Memory B cell (primary cell): ENCODE data around the gene SRGAP2B.
"Not testable (repeated sequence)": the region's sequence is repeated elsewhere in the genome, so short reads cannot be mapped to it uniquely, and the experiment has no call there.

Experiments used
- ATAC-seq: fragments of 150-1000 bp; cut with Tn5 transposase; 2 replicates; pipeline ENCODE4 v1.10.0; 2021; ENCODE audit warnings: low read depth, mild to moderate bottlenecking, moderate library complexity
- DNase-seq, 2 donors: peaks; one replicate each; pipeline ENCODE4 v3.0.0; 2022; ENCODE audit warnings: low spot score in 2 of 2
- H3K27ac Mint-ChIP-seq: one replicate; pipeline ENCODE4 v1.8.0; 2022; ENCODE audit warnings: mild to moderate bottlenecking, moderate library complexity, mixed read lengths
- H3K27me3 Mint-ChIP-seq: one replicate; pipeline ENCODE4 v1.8.0; 2022; ENCODE audit warnings: mixed read lengths
- H3K36me3 Mint-ChIP-seq: one replicate; pipeline ENCODE4 v1.8.0; 2022; ENCODE audit warnings: mild to moderate bottlenecking, mixed read lengths
- H3K4me1 Mint-ChIP-seq: one replicate; pipeline ENCODE4 v1.8.0; 2022; ENCODE audit warnings: mixed read lengths
- H3K4me3 Mint-ChIP-seq: one replicate; pipeline ENCODE4 v1.8.0; 2022; ENCODE audit warnings: mild to moderate bottlenecking, moderate library complexity, mixed read lengths
- H3K9me3 Mint-ChIP-seq: one replicate; pipeline ENCODE4 v1.8.0; 2022; ENCODE audit warnings: mixed read lengths

Gene SRGAP2B

DNA sequence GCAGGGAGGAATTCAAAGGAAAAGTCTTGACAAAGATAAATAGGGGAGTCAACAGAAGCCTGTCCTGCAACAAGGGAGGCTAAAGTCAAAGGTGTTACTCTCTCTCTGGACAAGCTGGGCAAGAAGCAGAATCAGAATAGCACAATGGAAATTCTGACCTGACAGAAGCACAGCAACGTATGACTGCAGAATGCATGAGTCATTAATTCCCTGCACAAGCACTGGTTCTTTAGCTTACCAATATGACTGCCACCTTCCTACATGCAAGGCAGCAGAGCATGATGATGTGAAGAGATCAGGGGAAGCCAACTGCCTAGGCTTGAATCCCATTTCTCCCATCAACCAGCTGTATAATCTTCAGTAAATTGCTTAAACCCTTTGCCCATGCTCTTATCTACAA is 153.4 kb downstream of the SRGAP2B start:
- not testable (repeated sequence) for DNase-seq, H3K36me3 Mint-ChIP-seq, H3K27ac Mint-ChIP-seq, H3K4me3 Mint-ChIP-seq, ATAC-seq, H3K9me3 Mint-ChIP-seq, H3K27me3 Mint-ChIP-seq, H3K4me1 Mint-ChIP-seq

- not testable (repeated sequence) for H3K36me3 Mint-ChIP-seq, H3K4me1 Mint-ChIP-seq, H3K4me3 Mint-ChIP-seq, H3K9me3 Mint-ChIP-seq, H3K27ac Mint-ChIP-seq, DNase-seq, ATAC-seq, H3K27me3 Mint-ChIP-seq
Observed at GRCh38 chr1:144940054-144940453, 155.1 kb downstream of the SRGAP2B start.

DNA sequence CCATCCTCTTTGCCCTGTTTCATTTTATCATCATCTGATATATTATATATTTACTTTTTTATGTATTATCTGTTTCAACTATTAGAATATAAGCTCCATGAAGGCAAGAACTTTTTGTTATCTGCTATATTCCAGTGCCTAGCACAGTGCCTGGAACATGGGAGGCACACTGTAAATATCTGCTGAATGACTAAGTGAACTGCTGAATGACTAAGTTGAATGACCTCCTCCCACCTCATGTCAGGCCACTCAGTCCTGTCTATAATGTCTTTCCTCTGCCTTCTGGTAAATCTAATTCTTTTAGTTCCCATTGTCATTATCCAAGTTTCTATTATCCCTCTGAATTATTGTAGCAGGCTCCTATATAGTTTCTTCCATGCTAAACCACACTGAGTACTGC is 156.5 kb downstream of the SRGAP2B start:
- not testable (repeated sequence) for H3K4me3 Mint-ChIP-seq, H3K36me3 Mint-ChIP-seq, H3K4me1 Mint-ChIP-seq, H3K9me3 Mint-ChIP-seq, H3K27ac Mint-ChIP-seq, ATAC-seq, DNase-seq, H3K27me3 Mint-ChIP-seq

GRCh38 chr1:144936186-144936732 is 158.9 kb downstream of the SRGAP2B start:
- not testable (repeated sequence) for H3K4me3 Mint-ChIP-seq, H3K4me1 Mint-ChIP-seq, ATAC-seq, H3K27me3 Mint-ChIP-seq, H3K9me3 Mint-ChIP-seq, H3K36me3 Mint-ChIP-seq, H3K27ac Mint-ChIP-seq, DNase-seq

DNA sequence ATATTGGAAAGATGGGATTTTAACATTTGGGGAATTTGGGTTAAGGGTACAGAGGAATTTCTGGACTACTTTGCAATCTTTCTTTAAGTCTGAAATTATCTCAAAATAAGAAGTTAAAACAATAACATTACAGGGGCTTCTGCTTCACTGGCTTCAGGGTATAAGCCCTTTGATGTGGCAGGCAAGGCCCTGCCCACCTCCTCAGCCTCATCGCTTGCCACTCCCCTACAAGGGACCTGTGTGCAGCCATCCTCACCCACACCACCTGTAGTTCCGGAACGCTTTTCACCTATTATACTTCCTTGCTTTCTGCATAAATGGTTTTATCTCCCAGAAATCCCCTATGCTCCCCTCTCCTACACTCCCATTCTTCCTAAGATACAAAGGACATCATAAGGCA is 159.8 kb downstream of the SRGAP2B start:
- ATAC-seq, H3K27me3 Mint-ChIP-seq, DNase-seq, H3K36me3 Mint-ChIP-seq, H3K27ac Mint-ChIP-seq, H3K4me3 Mint-ChIP-seq, H3K4me1 Mint-ChIP-seq, H3K9me3 Mint-ChIP-seq: not testable (repeated sequence)

DNA sequence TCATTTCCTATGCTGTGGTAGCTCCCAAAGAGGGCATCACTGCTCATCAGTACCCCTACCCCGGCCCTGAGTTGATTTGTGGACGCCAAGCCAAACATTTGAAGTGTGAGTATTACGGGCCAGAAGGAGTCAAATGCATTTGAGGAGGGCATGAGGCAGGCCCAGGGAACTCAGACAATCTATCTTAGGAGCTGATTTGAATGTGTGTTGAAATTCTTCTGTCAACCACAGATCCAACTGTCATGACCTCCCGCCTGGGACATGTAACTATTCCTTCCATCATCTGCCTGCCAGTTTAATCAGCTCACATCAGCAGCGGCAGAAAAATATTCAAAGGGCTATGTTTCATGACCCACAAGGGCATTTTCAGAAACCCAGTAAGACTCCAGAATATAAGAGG is 162.1 kb downstream of the SRGAP2B start:
- H3K4me1 Mint-ChIP-seq, H3K27ac Mint-ChIP-seq, H3K27me3 Mint-ChIP-seq, H3K9me3 Mint-ChIP-seq, H3K36me3 Mint-ChIP-seq, DNase-seq, ATAC-seq, H3K4me3 Mint-ChIP-seq: not testable (repeated sequence)

GRCh38 chr1:144932153-144932552 is 163.0 kb downstream of the SRGAP2B start:
- not testable (repeated sequence) for ATAC-seq, H3K4me1 Mint-ChIP-seq, DNase-seq, H3K27me3 Mint-ChIP-seq, H3K36me3 Mint-ChIP-seq, H3K27ac Mint-ChIP-seq, H3K4me3 Mint-ChIP-seq, H3K9me3 Mint-ChIP-seq

DNA sequence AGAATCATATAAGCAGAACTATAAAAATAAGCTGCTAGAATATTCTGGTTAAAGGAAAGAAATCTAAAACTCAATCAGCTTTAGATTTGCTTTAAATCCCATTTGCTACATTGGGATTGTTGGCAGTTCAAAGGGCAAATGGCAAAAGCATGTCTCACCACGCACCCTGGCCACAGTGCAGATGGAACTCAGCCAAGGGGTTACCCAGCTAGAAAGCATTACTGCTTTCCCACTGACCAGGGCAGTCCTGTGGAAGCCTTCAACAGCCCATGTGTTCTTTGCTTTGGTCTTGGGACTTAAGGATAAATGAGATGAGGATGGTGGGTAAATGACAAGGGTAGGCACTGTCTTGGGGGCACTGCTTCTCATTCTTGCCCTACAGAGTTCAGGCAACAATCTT is 163.6 kb downstream of the SRGAP2B start:
- not testable (repeated sequence) for H3K27ac Mint-ChIP-seq, H3K9me3 Mint-ChIP-seq, DNase-seq, H3K4me3 Mint-ChIP-seq, H3K27me3 Mint-ChIP-seq, ATAC-seq, H3K36me3 Mint-ChIP-seq, H3K4me1 Mint-ChIP-seq

DNA sequence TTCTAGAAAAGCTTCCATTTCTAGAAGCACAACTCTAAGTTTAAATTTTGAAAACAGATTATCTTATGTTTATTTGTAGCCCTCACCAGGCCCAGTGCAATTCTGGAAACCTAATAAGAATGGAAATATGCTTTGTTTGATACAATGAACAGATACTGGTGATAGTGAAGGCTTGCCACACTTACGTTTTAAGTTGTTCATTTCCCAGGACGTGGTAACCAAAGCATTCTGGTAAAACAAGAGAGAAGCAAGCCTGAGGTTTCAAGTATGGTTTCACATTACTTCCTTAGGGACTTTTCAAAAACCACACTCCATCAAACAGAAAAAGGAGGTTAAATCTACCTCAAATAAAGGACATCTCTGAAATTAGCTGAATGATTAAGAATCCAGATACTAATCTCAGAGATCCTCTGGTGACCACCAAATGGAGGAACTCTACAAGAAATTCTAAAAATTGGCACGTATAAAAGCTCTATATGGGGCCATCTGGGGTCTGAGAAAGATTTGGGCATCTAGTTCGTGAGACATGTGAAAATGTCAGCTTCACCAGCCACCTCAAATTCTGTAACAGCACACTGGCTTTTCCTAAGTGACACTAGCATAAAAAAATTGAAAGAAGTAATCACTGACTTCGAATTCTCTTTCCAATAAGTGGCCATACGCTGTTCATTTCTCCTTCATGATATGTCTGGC is 164.9 kb downstream of the SRGAP2B start:
- not testable (repeated sequence) for H3K4me1 Mint-ChIP-seq, H3K36me3 Mint-ChIP-seq, H3K9me3 Mint-ChIP-seq, ATAC-seq, H3K4me3 Mint-ChIP-seq, H3K27me3 Mint-ChIP-seq, H3K27ac Mint-ChIP-seq, DNase-seq

DNA sequence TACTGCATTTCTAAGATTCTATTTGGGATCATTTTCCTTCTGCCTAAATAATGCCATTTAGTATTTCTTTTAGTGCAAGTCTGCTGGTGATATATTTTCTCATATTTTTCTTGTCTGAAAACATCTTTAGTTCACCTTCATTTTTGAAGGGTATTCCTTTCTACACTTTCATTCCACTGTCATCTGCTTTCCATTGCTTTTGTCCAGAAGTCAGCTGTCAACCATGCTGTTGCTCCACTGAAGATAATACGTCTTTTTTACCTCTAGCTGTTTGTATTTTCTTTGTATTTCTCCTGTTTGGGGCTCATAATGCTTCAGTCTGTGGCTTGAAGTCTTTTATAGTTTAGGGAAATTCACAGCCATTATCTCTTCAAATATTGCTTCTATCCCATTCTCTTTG is 167.8 kb downstream of the SRGAP2B start:
- not testable (repeated sequence) for H3K4me3 Mint-ChIP-seq, H3K27ac Mint-ChIP-seq, ATAC-seq, H3K27me3 Mint-ChIP-seq, H3K9me3 Mint-ChIP-seq, DNase-seq, H3K36me3 Mint-ChIP-seq, H3K4me1 Mint-ChIP-seq

GRCh38 chr1:144923640-144924039 is 171.5 kb downstream of the SRGAP2B start:
- not testable (repeated sequence) for H3K4me1 Mint-ChIP-seq, H3K9me3 Mint-ChIP-seq, H3K4me3 Mint-ChIP-seq, DNase-seq, H3K27me3 Mint-ChIP-seq, ATAC-seq, H3K36me3 Mint-ChIP-seq, H3K27ac Mint-ChIP-seq

GRCh38 chr1:144922785-144923184 is 172.3 kb downstream of the SRGAP2B start:
- not testable (repeated sequence) for DNase-seq, H3K4me1 Mint-ChIP-seq, H3K9me3 Mint-ChIP-seq, H3K4me3 Mint-ChIP-seq, ATAC-seq, H3K27me3 Mint-ChIP-seq, H3K27ac Mint-ChIP-seq, H3K36me3 Mint-ChIP-seq

DNA sequence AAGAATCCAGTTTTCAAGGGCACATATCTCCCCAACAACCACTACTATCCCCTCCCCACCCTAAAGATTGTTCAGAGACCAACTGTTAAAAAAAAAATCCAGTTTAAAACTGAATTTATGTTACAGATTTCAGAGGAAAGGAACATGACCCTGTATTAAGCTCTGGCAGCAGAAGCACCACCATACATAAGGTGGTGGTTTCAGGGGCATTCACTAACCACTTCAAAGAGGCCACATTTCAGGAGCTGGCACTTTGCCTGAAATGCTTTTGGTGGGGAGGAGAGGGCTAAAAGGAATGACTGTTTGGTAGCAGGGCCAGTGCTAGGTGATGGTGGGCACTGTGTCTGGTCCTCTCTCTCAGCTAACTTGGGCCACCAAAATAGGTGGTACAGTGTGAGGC is 176.0 kb downstream of the SRGAP2B start:
- H3K36me3 Mint-ChIP-seq, H3K4me1 Mint-ChIP-seq, H3K27me3 Mint-ChIP-seq, H3K27ac Mint-ChIP-seq, ATAC-seq, H3K9me3 Mint-ChIP-seq, DNase-seq, H3K4me3 Mint-ChIP-seq: not testable (repeated sequence)

DNA sequence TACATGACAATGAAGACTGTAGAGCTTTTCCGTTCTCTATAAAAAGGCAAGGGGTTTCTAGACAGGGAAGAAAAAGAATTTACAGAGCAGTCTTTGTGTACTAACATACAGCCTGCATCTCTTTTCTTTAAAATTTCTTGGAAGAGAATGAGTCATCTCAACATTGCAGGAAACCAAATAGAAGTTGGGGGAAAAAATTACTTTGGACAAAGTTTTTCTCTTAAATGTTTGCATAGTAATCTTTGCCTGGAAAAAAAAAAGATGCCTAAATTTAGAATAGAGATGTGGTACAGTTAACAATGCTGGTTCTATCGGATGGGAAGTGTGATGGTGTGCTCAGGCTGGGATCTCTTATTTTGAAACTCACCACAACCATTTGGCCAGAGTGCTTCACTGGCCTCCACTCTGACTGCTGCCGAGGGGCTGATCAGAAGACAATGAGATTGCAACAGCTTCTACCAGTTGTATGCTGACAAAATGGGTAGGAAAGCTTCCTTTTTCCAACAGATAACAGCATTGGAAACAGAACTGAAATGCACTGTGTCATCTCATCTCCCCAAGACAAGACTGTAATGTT is 177.0 kb downstream of the SRGAP2B start:
- not testable (repeated sequence) for H3K36me3 Mint-ChIP-seq, H3K27me3 Mint-ChIP-seq, H3K4me3 Mint-ChIP-seq, H3K27ac Mint-ChIP-seq, DNase-seq, H3K4me1 Mint-ChIP-seq, H3K9me3 Mint-ChIP-seq, ATAC-seq
